ENCODE data around the gene LY9. TPM values are rescaled to one million over a fixed set of nuclear protein-coding genes. Genes with fewer than 3 reads are reported as not detected.

The LY9 gene
- polyA plus RNA-seq, 1 of the 3 experiments (the other 2 are of a cell fraction) = not detected

GRCh38 chr1:160779626-160780397 is 16.2 kb upstream of the LY9 start:
- Histone ChIP-seq H4K20me1 (ENCODE audit: insufficient read depth) (no peaks in the 10 kb centered on the region), H3K4me1 (ENCODE audit: control insufficient read depth in 1 of 2, insufficient read depth in 2 of 2, low read depth in 1 of 2, low read length in 1 of 2) (no peaks in the 10 kb centered on the region), H3K36me3 (replicated peaks in 1 of 2; ENCODE audit: control insufficient read depth in 1 of 2, insufficient read depth in 2 of 2, low read length in 1 of 2) (no peaks in the 10 kb centered on the region), H3K27me3 (ENCODE audit: insufficient read depth) (no peaks in the 10 kb centered on the region; the same call in 1 of the 2 replicates), H3K4me3 (ENCODE audit: low read depth in 2 of 2, low read length in 1 of 2) (no peak overlapping the region), H2AFZ (ENCODE audit: low read depth) (no peak overlapping the region), H3K9ac (no peak overlapping the region), H3K27ac (ENCODE audit: low read depth in 2 of 2, low read length in 1 of 2) (no peak overlapping the region), H3F3A (replicated peaks; ENCODE audit: insufficient read depth) (no peaks in the 10 kb centered on the region), H3K79me2 (ENCODE audit: insufficient read depth) (no peaks in the 10 kb centered on the region), H3K9me3 (no peaks in the 10 kb centered on the region), H3K4me2 (no peak overlapping the region), H3K9me2 (no peaks in the 10 kb centered on the region)
- DNase-seq = peak; percentile 47
- TF ChIP-seq EP300 (IDR thresholded peaks at IDR 0.05; ENCODE audit: borderline replicate concordance in 1 of 2, low read depth in 1 of 2, low read length in 1 of 2) (no peak), RAD21 (IDR thresholded peaks at IDR 0.05; ENCODE audit: low read length) (0 out of 2 replicates have a peak, but pooled peaks have one; percentile 22)
- TF ChIP-seq, protein P1, sequence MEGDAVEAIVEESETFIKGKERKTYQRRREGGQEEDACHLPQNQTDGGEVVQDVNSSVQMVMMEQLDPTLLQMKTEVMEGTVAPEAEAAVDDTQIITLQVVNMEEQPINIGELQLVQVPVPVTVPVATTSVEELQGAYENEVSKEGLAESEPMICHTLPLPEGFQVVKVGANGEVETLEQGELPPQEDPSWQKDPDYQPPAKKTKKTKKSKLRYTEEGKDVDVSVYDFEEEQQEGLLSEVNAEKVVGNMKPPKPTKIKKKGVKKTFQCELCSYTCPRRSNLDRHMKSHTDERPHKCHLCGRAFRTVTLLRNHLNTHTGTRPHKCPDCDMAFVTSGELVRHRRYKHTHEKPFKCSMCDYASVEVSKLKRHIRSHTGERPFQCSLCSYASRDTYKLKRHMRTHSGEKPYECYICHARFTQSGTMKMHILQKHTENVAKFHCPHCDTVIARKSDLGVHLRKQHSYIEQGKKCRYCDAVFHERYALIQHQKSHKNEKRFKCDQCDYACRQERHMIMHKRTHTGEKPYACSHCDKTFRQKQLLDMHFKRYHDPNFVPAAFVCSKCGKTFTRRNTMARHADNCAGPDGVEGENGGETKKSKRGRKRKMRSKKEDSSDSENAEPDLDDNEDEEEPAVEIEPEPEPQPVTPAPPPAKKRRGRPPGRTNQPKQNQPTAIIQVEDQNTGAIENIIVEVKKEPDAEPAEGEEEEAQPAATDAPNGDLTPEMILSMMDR (IDR thresholded peaks at IDR 0.05) = peak; percentile 52
- 15% methylated on average over 16 of the region's 18 CpGs for WGBS (ENCODE audit: low lambda C conversion rate)
- POLR2A ChIA-PET = no interaction called here
- CTCF ChIA-PET = interaction anchor here (0.8 to 1.4 kb wide), 2 partner anchors 17 to 318 kb away, joined by 3 to 4 read pairs; partner anchors contain the start of genes KLHDC9 and LY9

DNA sequence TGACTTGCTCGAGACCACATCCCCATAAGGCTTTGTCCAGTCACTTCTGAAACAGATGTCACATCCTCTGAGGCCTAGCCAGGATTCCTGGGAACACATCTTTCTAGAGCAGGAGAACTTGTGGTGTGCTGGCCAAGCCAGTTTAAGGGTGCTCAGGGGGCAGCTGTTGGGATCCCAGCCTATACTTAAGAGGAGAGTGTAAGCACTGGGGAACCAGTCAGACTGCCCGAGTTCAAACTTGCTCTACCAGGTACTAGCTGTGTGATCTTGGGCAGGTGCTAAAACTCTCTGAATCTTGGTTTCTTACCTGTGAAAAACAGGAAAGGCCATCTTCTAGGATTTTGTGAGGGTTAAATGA is 15.6 kb upstream of the LY9 start:
- Histone ChIP-seq H3K79me2 (ENCODE audit: insufficient read depth) (no peaks in the 10 kb centered on the region), H3K4me2 (no peak overlapping the region), H2AFZ (ENCODE audit: low read depth) (no peak overlapping the region), H3K9me3 (no peaks in the 10 kb centered on the region), H3F3A (replicated peaks; ENCODE audit: insufficient read depth) (no peaks in the 10 kb centered on the region), H3K36me3 (replicated peaks in 1 of 2; ENCODE audit: control insufficient read depth in 1 of 2, insufficient read depth in 2 of 2, low read length in 1 of 2) (no peaks in the 10 kb centered on the region), H3K9ac (no peak overlapping the region), H3K27ac (ENCODE audit: low read depth in 2 of 2, low read length in 1 of 2) (no peak overlapping the region), H4K20me1 (ENCODE audit: insufficient read depth) (no peaks in the 10 kb centered on the region), H3K9me2 (no peaks in the 10 kb centered on the region), H3K27me3 (ENCODE audit: insufficient read depth) (no peaks in the 10 kb centered on the region), H3K4me1 (ENCODE audit: control insufficient read depth in 1 of 2, insufficient read depth in 2 of 2, low read depth in 1 of 2, low read length in 1 of 2) (no peaks in the 10 kb centered on the region), H3K4me3 (ENCODE audit: low read depth in 2 of 2, low read length in 1 of 2) (no peak overlapping the region)
- POLR2A ChIA-PET = no interaction called here
- no peak for DNase-seq
- 20% methylated on average over 2 of the region's 2 CpGs for WGBS (ENCODE audit: low lambda C conversion rate)
- CTCF ChIA-PET = interaction anchor here (0.8 to 1.4 kb wide), 2 partner anchors 16 to 318 kb away, joined by 3 to 4 read pairs; partner anchors contain the start of genes KLHDC9 and LY9
- TF ChIP-seq, protein P1 (IDR thresholded peaks at IDR 0.05) = 0 out of 2 replicates have a peak, but pooled peaks have one; percentile 3
- no peak for TF ChIP-seq IRF3 (IDR thresholded peaks at IDR 0.05; ENCODE audit: low read depth, low read length)
- TF ChIP-seq FOXJ3 (CRISPR knock-in tag; IDR thresholded peaks at IDR 0.05) = no peak
- TF ChIP-seq, protein P2, sequence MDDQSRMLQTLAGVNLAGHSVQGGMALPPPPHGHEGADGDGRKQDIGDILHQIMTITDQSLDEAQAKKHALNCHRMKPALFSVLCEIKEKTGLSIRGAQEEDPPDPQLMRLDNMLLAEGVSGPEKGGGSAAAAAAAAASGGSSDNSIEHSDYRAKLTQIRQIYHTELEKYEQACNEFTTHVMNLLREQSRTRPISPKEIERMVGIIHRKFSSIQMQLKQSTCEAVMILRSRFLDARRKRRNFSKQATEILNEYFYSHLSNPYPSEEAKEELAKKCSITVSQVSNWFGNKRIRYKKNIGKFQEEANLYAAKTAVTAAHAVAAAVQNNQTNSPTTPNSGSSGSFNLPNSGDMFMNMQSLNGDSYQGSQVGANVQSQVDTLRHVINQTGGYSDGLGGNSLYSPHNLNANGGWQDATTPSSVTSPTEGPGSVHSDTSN (IDR thresholded peaks at IDR 0.05) = no peak
- TF ChIP-seq POLR2AphosphoS5 (IDR thresholded peaks at IDR 0.05; ENCODE audit: low read depth, low read length) = no peak

All from SK-N-SH (cell line).